IPS DF 6.9 (cell line): ENCODE measurements around the gene TOP2A.

Experiments used
- DNase-seq: peaks from one replicate; pipeline ENCODE4 v3.0.0-alpha.2; 2013; ENCODE audit warnings: low read depth, low spot score
- H3K27ac ChIP-seq: one replicate; pipeline ENCODE4 v1.5.1; 2013; ENCODE audit warnings: low read length, control low read depth
- H3K27me3 ChIP-seq: 2 replicates; pipeline ENCODE4 v1.6.1; 2013; ENCODE audit warnings: mild to moderate bottlenecking, low read length; ENCODE audit not compliant: control insufficient read depth, insufficient read depth
- H3K36me3 ChIP-seq: 2 replicates; pipeline ENCODE4 v1.6.1; 2013; ENCODE audit warnings: low read length; ENCODE audit not compliant: control insufficient read depth, insufficient read depth
- H3K4me1 ChIP-seq: 2 replicates; pipeline ENCODE4 v1.6.1; 2013; ENCODE audit warnings: low read length; ENCODE audit not compliant: control insufficient read depth, insufficient read depth
- H3K4me3 ChIP-seq: 2 replicates; pipeline ENCODE4 v1.5.1; 2013; ENCODE audit warnings: mild to moderate bottlenecking, low read length
- H3K9me3 ChIP-seq: 2 replicates; pipeline ENCODE4 v1.6.1; 2013; ENCODE audit warnings: low read length, inconsistent platforms; ENCODE audit not compliant: control insufficient read depth, insufficient read depth
- WGBS: extraction: QIAGEN DNeasy Blood & Tissue Kit; methylation state at CpG from one replicate; pipeline ENCODE4 v1.1.7; 2013; ENCODE audit warnings: mixed read lengths, missing lambda C conversion rate; ENCODE audit not compliant: insufficient read length, insufficient coverage; 5-methylcytosine and 5-hydroxymethylcytosine counted together

The TOP2A gene

GRCh38 chr17:40345161-40345993 is 72.3 kb downstream of the TOP2A start:
- WGBS, result no CpG with 5 or more reads among the region's 45 CpGs
- H3K4me1 ChIP-seq, result peaks cover 32% of the 10 kb centered on the region
- H3K27me3 ChIP-seq, result peaks cover 23% of the 10 kb centered on the region
- H3K36me3 ChIP-seq, result no peaks in the 10 kb centered on the region
- H3K4me3 ChIP-seq, result peak overlapping the region; percentile 30; the same call in 1 of the 2 replicates
- H3K9me3 ChIP-seq, result no peaks in the 10 kb centered on the region
- no peak for DNase-seq
- H3K27ac ChIP-seq, result no peak overlapping the region

- Histone ChIP-seq H3K27me3 (peaks cover 23% of the 10 kb centered on the region), H3K27ac (no peak overlapping the region), H3K36me3 (no peaks in the 10 kb centered on the region), H3K9me3 (no peaks in the 10 kb centered on the region), H3K4me1 (peaks cover 32% of the 10 kb centered on the region), H3K4me3 (no peak overlapping the region)
- WGBS, result no CpG with 5 or more reads among the region's 7 CpGs
- DNase-seq, result no peak
These were observed 73.1 kb downstream of the TOP2A start for GRCh38 chr17:40344421-40345160.

- Histone ChIP-seq H3K36me3 (no peaks in the 10 kb centered on the region), H3K4me3 (no peak overlapping the region), H3K9me3 (no peaks in the 10 kb centered on the region), H3K27me3 (peaks cover 20% of the 10 kb centered on the region; the same call in 1 of the 2 replicates), H3K27ac (no peak overlapping the region), H3K4me1 (peaks cover 31% of the 10 kb centered on the region)
- WGBS, result no CpG with 5 or more reads among the region's 15 CpGs
- DNase-seq, result no peak
These were observed 74.2 kb downstream of the TOP2A start for GRCh38 chr17:40343219-40344119.

GRCh38 chr17:40342504-40343218 is 75.0 kb downstream of the TOP2A start:
- no peak overlapping the region for H3K27ac ChIP-seq
- WGBS, result no CpG with 5 or more reads among the region's 38 CpGs
- peaks cover 20% of the 10 kb centered on the region; the same call in 1 of the 2 replicates for H3K27me3 ChIP-seq

GRCh38 chr17:40341808-40342503 is 75.7 kb downstream of the TOP2A start:
- Histone ChIP-seq H3K36me3 (no peaks in the 10 kb centered on the region), H3K27me3 (peaks cover 20% of the 10 kb centered on the region; the same call in 1 of the 2 replicates), H3K4me3 (peak overlapping the region; percentile 47; the same call in 1 of the 2 replicates), H3K4me1 (peaks cover 22% of the 10 kb centered on the region), H3K9me3 (no peaks in the 10 kb centered on the region), H3K27ac (no peak overlapping the region)
- WGBS, result no CpG with 5 or more reads among the region's 55 CpGs
- DNase-seq, result no peak

More at GRCh38 chr17:40342504-40343218, 75.0 kb downstream of the TOP2A start:
- peak overlapping the region; percentile 47; the same call in 1 of the 2 replicates for H3K4me3 ChIP-seq
- DNase-seq, result no peak
- H3K9me3 ChIP-seq, result no peaks in the 10 kb centered on the region
- no peaks in the 10 kb centered on the region for H3K36me3 ChIP-seq
- peaks cover 25% of the 10 kb centered on the region for H3K4me1 ChIP-seq

- Histone ChIP-seq H3K27me3 (peaks cover 20% of the 10 kb centered on the region; the same call in 1 of the 2 replicates), H3K4me1 (peaks cover 17% of the 10 kb centered on the region), H3K27ac (no peak overlapping the region), H3K9me3 (no peaks in the 10 kb centered on the region), H3K4me3 (peak overlapping the region; percentile 47; the same call in 1 of the 2 replicates), H3K36me3 (no peaks in the 10 kb centered on the region)
- no CpG with 5 or more reads among the region's 55 CpGs for WGBS
- DNase-seq, result no peak
These were observed 76.6 kb downstream of the TOP2A start for GRCh38 chr17:40340880-40341807.

GRCh38 chr17:40340327-40340726 is 77.4 kb downstream of the TOP2A start:
- Histone ChIP-seq H3K9me3 (no peaks in the 10 kb centered on the region), H3K27ac (no peak overlapping the region), H3K36me3 (no peaks in the 10 kb centered on the region), H3K4me3 (no peak overlapping the region), H3K27me3 (peaks cover 20% of the 10 kb centered on the region; the same call in 1 of the 2 replicates), H3K4me1 (peaks cover 14% of the 10 kb centered on the region)
- no CpG with 5 or more reads among the region's 1 CpG for WGBS
- no peak for DNase-seq

GRCh38 chr17:40338941-40339649 is 78.6 kb downstream of the TOP2A start:
- no peak for DNase-seq
- peaks cover 6% of the 10 kb centered on the region for H3K4me1 ChIP-seq
- H3K36me3 ChIP-seq, result no peaks in the 10 kb centered on the region
- WGBS, result no CpG with 5 or more reads among the region's 13 CpGs
- H3K4me3 ChIP-seq, result no peak overlapping the region
- H3K27ac ChIP-seq, result no peak overlapping the region
- H3K27me3 ChIP-seq, result peaks cover 20% of the 10 kb centered on the region; the same call in 1 of the 2 replicates
- no peaks in the 10 kb centered on the region for H3K9me3 ChIP-seq
